ENCODE results near the gene RGS9. TPM values are rescaled to one million over a fixed set of nuclear protein-coding genes. Genes with fewer than 3 reads are reported as not detected.

The RGS9 gene
- total RNA-seq, 1 donor from 2014 or later = 8.5 TPM

GRCh38 chr17:65181237-65182061 lies 44.3 kb downstream of the RGS9 start:
- TF ChIP-seq CTCF (IDR thresholded peaks at IDR 0.05; ENCODE audit: unreplicated experiment) = no peak
- H3K4me3 Mint-ChIP-seq (ENCODE audit: unreplicated experiment) = no peak overlapping the region
- peak overlapping the region; percentile 87 for H3K27ac Mint-ChIP-seq (ENCODE audit: unreplicated experiment)
- peaks cover 48% of the 10 kb centered on the region for H3K4me1 Mint-ChIP-seq (ENCODE audit: unreplicated experiment)
- H3K9me3 Mint-ChIP-seq (ENCODE audit: unreplicated experiment) = no peaks in the 10 kb centered on the region
- peaks cover 3% of the 10 kb centered on the region for H3K27me3 Mint-ChIP-seq (ENCODE audit: unreplicated experiment)
- no peak for DNase-seq (ENCODE audit: low spot score)
- H3K36me3 Mint-ChIP-seq (ENCODE audit: low read depth, unreplicated experiment) = no peaks in the 10 kb centered on the region

- H3K27ac Mint-ChIP-seq (ENCODE audit: unreplicated experiment) = peak overlapping the region; percentile 87
- peaks cover 3% of the 10 kb centered on the region for H3K36me3 Mint-ChIP-seq (ENCODE audit: low read depth, unreplicated experiment)
- H3K9me3 Mint-ChIP-seq (ENCODE audit: unreplicated experiment) = no peaks in the 10 kb centered on the region
- peaks cover 48% of the 10 kb centered on the region for H3K4me1 Mint-ChIP-seq (ENCODE audit: unreplicated experiment)
- H3K27me3 Mint-ChIP-seq (ENCODE audit: unreplicated experiment) = peaks cover 3% of the 10 kb centered on the region
- H3K4me3 Mint-ChIP-seq (ENCODE audit: unreplicated experiment) = no peak overlapping the region
- no peak for TF ChIP-seq CTCF (IDR thresholded peaks at IDR 0.05; ENCODE audit: unreplicated experiment)
- DNase-seq (ENCODE audit: low spot score) = no peak
These were observed 45.1 kb downstream of the RGS9 start for GRCh38 chr17:65182233-65182632.

GRCh38 chr17:65183736-65184135 lies 46.6 kb downstream of the RGS9 start:
- no peak overlapping the region for H3K4me3 Mint-ChIP-seq (ENCODE audit: unreplicated experiment)
- peaks cover 3% of the 10 kb centered on the region for H3K27me3 Mint-ChIP-seq (ENCODE audit: unreplicated experiment)
- peak overlapping the region; percentile 87 for H3K27ac Mint-ChIP-seq (ENCODE audit: unreplicated experiment)
- no peak for TF ChIP-seq CTCF (IDR thresholded peaks at IDR 0.05; ENCODE audit: unreplicated experiment)
- no peaks in the 10 kb centered on the region for H3K9me3 Mint-ChIP-seq (ENCODE audit: unreplicated experiment)
- peaks cover 4% of the 10 kb centered on the region for H3K36me3 Mint-ChIP-seq (ENCODE audit: low read depth, unreplicated experiment)
- DNase-seq (ENCODE audit: low spot score) = peak; percentile 41
- H3K4me1 Mint-ChIP-seq (ENCODE audit: unreplicated experiment) = peaks cover 46% of the 10 kb centered on the region

GRCh38 chr17:65184235-65184959 lies 47.2 kb downstream of the RGS9 start:
- no peak for TF ChIP-seq CTCF (IDR thresholded peaks at IDR 0.05; ENCODE audit: unreplicated experiment)
- no peak for DNase-seq (ENCODE audit: low spot score)
- Mint-ChIP-seq H3K9me3 (ENCODE audit: unreplicated experiment) (no peaks in the 10 kb centered on the region), H3K27me3 (ENCODE audit: unreplicated experiment) (peaks cover 3% of the 10 kb centered on the region), H3K4me3 (ENCODE audit: unreplicated experiment) (no peak overlapping the region), H3K36me3 (ENCODE audit: low read depth, unreplicated experiment) (peaks cover 4% of the 10 kb centered on the region), H3K27ac (ENCODE audit: unreplicated experiment) (peak overlapping the region; percentile 87), H3K4me1 (ENCODE audit: unreplicated experiment) (peaks cover 44% of the 10 kb centered on the region)

- Mint-ChIP-seq H3K27ac (ENCODE audit: unreplicated experiment) (peak overlapping the region; percentile 87), H3K27me3 (ENCODE audit: unreplicated experiment) (peaks cover 3% of the 10 kb centered on the region), H3K9me3 (ENCODE audit: unreplicated experiment) (no peaks in the 10 kb centered on the region), H3K4me3 (ENCODE audit: unreplicated experiment) (no peak overlapping the region), H3K36me3 (ENCODE audit: low read depth, unreplicated experiment) (peaks cover 4% of the 10 kb centered on the region), H3K4me1 (ENCODE audit: unreplicated experiment) (peaks cover 42% of the 10 kb centered on the region)
- TF ChIP-seq CTCF (IDR thresholded peaks at IDR 0.05; ENCODE audit: unreplicated experiment) = no peak
- DNase-seq (ENCODE audit: low spot score) = no peak
These were observed 47.9 kb downstream of the RGS9 start for GRCh38 chr17:65185062-65185461.

All from endothelial cell (in vitro differentiated cells).